PC-9 (cell line): ENCODE results near the gene PLSCR2. TPM values are rescaled to one million over a fixed set of nuclear protein-coding genes. Genes with fewer than 3 reads are reported as not detected.
A peak's percentile ranks its signal among the peaks of the same experiment; 100 is the strongest.

Source experiments
- BruUV-seq: library from RNA; stranded (reverse); fragments of 400-500 nt; replicated peaks from 2 replicates; lab custom pipeline; 2021; lab: Mats Ljungman, UMichigan
- CTCF ChIA-PET: fragments of 300-600 bp; sonication (Branson Sonifier 250); formaldehyde crosslinking; loops from one replicate; lab custom pipeline; 2022; ENCODE audit warnings: antibody characterized with exemption; lab: Charles Lee
- POLR2A ChIA-PET: fragments of 300-600 bp; sonication (Branson Sonifier 250); formaldehyde crosslinking; loops from one replicate; lab custom pipeline; 2022; ENCODE audit warnings: antibody characterized with exemption; ENCODE audit not compliant: unreplicated experiment; lab: Charles Lee
- DNase-seq, 2 experiments: peaks; one replicate each; pipeline versions ENCODE4 v3.0.0 to v3.0.0-alpha.2; 2015 to 2022; ENCODE audit warnings: mixed read lengths in 1 of 2
- H2AFZ ChIP-seq: fragments of 200-600 bp; sonication (generic); 2 replicates; pipeline ENCODE4 v1.8.1; 2017; ENCODE audit warnings: antibody characterized with exemption
- H3F3A ChIP-seq: fragments of 200-600 bp; sonication (generic); 2 replicates; pipeline ENCODE4 v1.8.1; 2017; ENCODE audit warnings: antibody characterized with exemption, mild to moderate bottlenecking, low read depth; ENCODE audit not compliant: insufficient read depth
- H3K27ac ChIP-seq: fragments of 200-600 bp; sonication (generic); 2 replicates; pipeline ENCODE4 v1.6.1; 2016; ENCODE audit warnings: mixed run types
- H3K27me3 ChIP-seq: fragments of 200-600 bp; sonication (generic); 2 replicates; pipeline ENCODE4 v1.6.1; 2016; ENCODE audit warnings: low read depth, mixed run types; ENCODE audit not compliant: insufficient read depth
- H3K36me3 ChIP-seq: fragments of 200-600 bp; sonication (generic); 2 replicates; pipeline ENCODE4 v1.6.1; 2016; ENCODE audit warnings: low read depth, mixed run types
- H3K4me1 ChIP-seq: fragments of 200-600 bp; sonication (generic); replicated peaks from 2 replicates; pipeline ENCODE4 v1.6.1; 2016; ENCODE audit warnings: mixed run types; ENCODE audit not compliant: insufficient read depth
- H3K4me2 ChIP-seq: fragments of 200-600 bp; sonication (generic); 2 replicates; pipeline ENCODE4 v1.6.1; 2017; ENCODE audit warnings: mixed run types
- H3K4me3 ChIP-seq: fragments of 200-600 bp; sonication (generic); 2 replicates; pipeline ENCODE4 v1.6.1; 2016; ENCODE audit warnings: mixed run types
- H3K79me2 ChIP-seq: fragments of 200-600 bp; sonication (generic); 2 replicates; pipeline ENCODE4 v1.6.1; 2017; ENCODE audit warnings: low read depth, mixed run types
- H3K9me2 ChIP-seq: fragments of 200-600 bp; sonication (generic); 2 replicates; pipeline ENCODE4 v1.8.1; 2017; ENCODE audit warnings: mild to moderate bottlenecking; ENCODE audit not compliant: insufficient read depth
- H3K9me3 ChIP-seq: fragments of 200-600 bp; sonication (generic); 2 replicates; pipeline ENCODE4 v1.8.1; 2016; ENCODE audit warnings: low read depth; ENCODE audit not compliant: insufficient read depth
- H4K20me1 ChIP-seq: fragments of 200-600 bp; sonication (generic); 2 replicates; pipeline ENCODE4 v1.8.1; 2017; ENCODE audit not compliant: insufficient read depth
- EZH2 ChIP-seq: fragments of 200-600 bp; sonication (generic); IDR thresholded peaks from 2 replicates; pipeline ENCODE4 v1.8.0; 2017; ENCODE audit warnings: antibody characterized with exemption, low read depth
- intact Hi-C: fragments of 100-400 bp; cut with micrococcal nuclease; formaldehyde crosslinking; loops from one replicate; pipeline ENCODE4 v1.10.0; 2022; ENCODE audit not compliant: unreplicated experiment
- total RNA-seq: library from RNA; stranded (reverse); gene quantifications from 2 replicates; pipeline ENCODE4 v1.2.3, GENCODE V29; 2021
- TF ChIP-seq, protein P1 (sequence below): fragments of 200-600 bp; sonication (generic); conservative IDR thresholded peaks from 2 replicates; pipeline ENCODE4 v1.6.1; 2017; ENCODE audit warnings: mixed run types, antibody characterized with exemption, mild to moderate bottlenecking, moderate library complexity

PLSCR2 gene
- total RNA-seq, 1 experiment from 2014 or later = not detected

DNA sequence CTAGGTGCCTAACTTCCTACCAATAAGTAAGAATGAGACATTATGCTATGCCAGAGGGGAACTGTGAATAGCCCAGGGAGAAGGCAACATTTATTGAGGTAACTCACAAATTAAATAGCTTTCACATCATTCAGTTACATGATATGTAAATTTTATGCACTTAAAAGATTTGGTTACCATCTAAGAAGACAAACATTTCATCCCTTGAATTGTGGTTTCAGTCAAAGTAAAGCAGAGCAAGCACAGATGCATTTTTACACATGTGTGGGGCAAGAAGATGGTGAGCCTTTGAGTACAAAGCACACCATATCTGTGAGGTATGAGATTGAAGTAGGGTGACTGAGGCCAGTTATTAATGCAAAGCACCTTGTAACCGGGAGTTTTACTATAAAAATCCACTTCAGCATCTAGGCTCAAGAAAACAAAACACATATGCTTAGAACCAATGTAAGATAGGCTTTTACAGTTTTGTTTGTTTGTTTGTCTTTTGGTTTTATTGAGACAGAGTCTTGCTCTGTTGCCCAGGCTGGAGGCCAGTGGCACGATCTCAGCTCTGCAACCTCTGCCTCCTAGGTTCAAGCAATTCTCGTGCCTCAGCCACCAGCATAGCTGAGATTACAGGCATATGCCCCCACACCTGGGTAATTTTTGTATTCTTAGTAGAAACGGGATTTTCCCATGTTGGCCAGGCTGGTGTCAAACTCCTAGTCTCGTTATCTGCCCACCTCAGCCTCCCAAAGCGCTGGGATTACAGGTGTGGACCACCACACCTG, 3.5 kb downstream of the PLSCR2 start:
- no peak overlapping the region for H3K4me3 ChIP-seq
- DNase-seq = no peak
- CTCF ChIA-PET = no interaction called here
- no peaks in the 10 kb centered on the region for H3K36me3 ChIP-seq
- H3K9me3 ChIP-seq = no peaks in the 10 kb centered on the region
- H2AFZ ChIP-seq = peak overlapping the region; percentile 52; the same call in 1 of the 2 replicates
- no TSS peak for BruUV-seq
- no peak overlapping the region for H3K27ac ChIP-seq
- no peaks in the 10 kb centered on the region for H3K9me2 ChIP-seq
- intact Hi-C loops = no loop called here
- no peak overlapping the region for H3K4me2 ChIP-seq
- no peak for TF ChIP-seq EZH2
- TF ChIP-seq, protein P1, sequence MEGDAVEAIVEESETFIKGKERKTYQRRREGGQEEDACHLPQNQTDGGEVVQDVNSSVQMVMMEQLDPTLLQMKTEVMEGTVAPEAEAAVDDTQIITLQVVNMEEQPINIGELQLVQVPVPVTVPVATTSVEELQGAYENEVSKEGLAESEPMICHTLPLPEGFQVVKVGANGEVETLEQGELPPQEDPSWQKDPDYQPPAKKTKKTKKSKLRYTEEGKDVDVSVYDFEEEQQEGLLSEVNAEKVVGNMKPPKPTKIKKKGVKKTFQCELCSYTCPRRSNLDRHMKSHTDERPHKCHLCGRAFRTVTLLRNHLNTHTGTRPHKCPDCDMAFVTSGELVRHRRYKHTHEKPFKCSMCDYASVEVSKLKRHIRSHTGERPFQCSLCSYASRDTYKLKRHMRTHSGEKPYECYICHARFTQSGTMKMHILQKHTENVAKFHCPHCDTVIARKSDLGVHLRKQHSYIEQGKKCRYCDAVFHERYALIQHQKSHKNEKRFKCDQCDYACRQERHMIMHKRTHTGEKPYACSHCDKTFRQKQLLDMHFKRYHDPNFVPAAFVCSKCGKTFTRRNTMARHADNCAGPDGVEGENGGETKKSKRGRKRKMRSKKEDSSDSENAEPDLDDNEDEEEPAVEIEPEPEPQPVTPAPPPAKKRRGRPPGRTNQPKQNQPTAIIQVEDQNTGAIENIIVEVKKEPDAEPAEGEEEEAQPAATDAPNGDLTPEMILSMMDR = no peak
- H3F3A ChIP-seq = no peaks in the 10 kb centered on the region
- H4K20me1 ChIP-seq = no peaks in the 10 kb centered on the region
- POLR2A ChIA-PET = no interaction called here
- H3K27me3 ChIP-seq = no peaks in the 10 kb centered on the region
- no peaks in the 10 kb centered on the region for H3K4me1 ChIP-seq
- H3K79me2 ChIP-seq = no peaks in the 10 kb centered on the region

- ChIA-PET POLR2A (interaction anchor here (0.7 kb wide), 1 partner anchor 13 kb away, joined by 4 read pairs; no protein-coding TSS in a partner anchor), CTCF (no interaction called here)
- TF ChIP-seq, protein P1 = no peak
- TF ChIP-seq EZH2 = no peak
- H3K36me3 ChIP-seq = no peaks in the 10 kb centered on the region
- H4K20me1 ChIP-seq = no peaks in the 10 kb centered on the region
- no TSS peak for BruUV-seq
- H3F3A ChIP-seq = no peaks in the 10 kb centered on the region
- H3K27me3 ChIP-seq = no peaks in the 10 kb centered on the region
- H2AFZ ChIP-seq = no peak overlapping the region; the same call in 1 of the 2 replicates
- H3K79me2 ChIP-seq = no peaks in the 10 kb centered on the region
- H3K27ac ChIP-seq = no peak overlapping the region
- no peaks in the 10 kb centered on the region for H3K4me1 ChIP-seq
- H3K9me2 ChIP-seq = no peaks in the 10 kb centered on the region
- DNase-seq = no peak
- no peaks in the 10 kb centered on the region for H3K9me3 ChIP-seq
- no peak overlapping the region for H3K4me3 ChIP-seq
- intact Hi-C loops = no loop called here
- no peak overlapping the region for H3K4me2 ChIP-seq
Measured at GRCh38 chr3:146464783-146465182, 4.6 kb downstream of the PLSCR2 start.

DNA sequence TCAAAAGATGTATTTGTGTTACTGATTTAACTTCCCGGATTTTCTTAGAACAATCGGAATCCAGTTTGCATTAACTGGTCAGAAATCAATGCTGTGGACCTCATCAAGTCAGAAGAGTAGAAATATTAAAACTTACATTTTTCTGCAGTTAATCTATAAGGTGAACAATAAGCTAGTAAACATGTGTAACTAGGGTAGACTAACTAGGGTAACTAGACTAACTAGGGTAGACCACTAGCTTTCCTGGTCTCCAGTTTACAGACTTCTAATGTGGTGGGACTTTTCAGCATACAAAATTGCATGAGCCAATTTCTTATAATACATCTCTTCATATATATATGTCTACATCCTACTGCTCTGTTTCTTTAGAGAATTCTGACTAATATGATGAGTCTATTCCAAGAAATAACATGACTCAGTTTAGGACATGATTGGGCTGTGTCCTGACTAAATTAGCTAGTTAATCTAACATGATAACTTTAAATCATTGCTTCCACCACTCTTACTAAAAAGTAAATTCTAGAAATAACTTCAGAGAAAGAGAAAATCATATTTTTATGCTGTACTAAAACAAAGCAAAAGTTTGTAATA, 5.3 kb downstream of the PLSCR2 start:
- CTCF ChIA-PET = interaction anchor here (0.6 kb wide), 1 partner anchor 297 kb away, joined by 6 read pairs; no protein-coding TSS in a partner anchor
- Histone ChIP-seq H3K27ac (no peak overlapping the region), H3K4me2 (no peak overlapping the region)

More for the DNA sequence above, 5.3 kb downstream of the PLSCR2 start:
- H3F3A ChIP-seq = no peaks in the 10 kb centered on the region
- H3K9me3 ChIP-seq = no peaks in the 10 kb centered on the region
- H4K20me1 ChIP-seq = no peaks in the 10 kb centered on the region
- no TSS peak for BruUV-seq
- no peaks in the 10 kb centered on the region for H3K36me3 ChIP-seq
- intact Hi-C loops = no loop called here
- H3K4me1 ChIP-seq = no peaks in the 10 kb centered on the region
- H3K27me3 ChIP-seq = no peaks in the 10 kb centered on the region
- TF ChIP-seq EZH2 = no peak
- TF ChIP-seq, protein P1 = no peak
- POLR2A ChIA-PET = no interaction called here
- no peak overlapping the region for H2AFZ ChIP-seq
- DNase-seq = no peak
- no peaks in the 10 kb centered on the region for H3K79me2 ChIP-seq
- no peaks in the 10 kb centered on the region for H3K9me2 ChIP-seq
- no peak overlapping the region for H3K4me3 ChIP-seq
